ENCODE data around the gene IGF2BP2.

DNA sequence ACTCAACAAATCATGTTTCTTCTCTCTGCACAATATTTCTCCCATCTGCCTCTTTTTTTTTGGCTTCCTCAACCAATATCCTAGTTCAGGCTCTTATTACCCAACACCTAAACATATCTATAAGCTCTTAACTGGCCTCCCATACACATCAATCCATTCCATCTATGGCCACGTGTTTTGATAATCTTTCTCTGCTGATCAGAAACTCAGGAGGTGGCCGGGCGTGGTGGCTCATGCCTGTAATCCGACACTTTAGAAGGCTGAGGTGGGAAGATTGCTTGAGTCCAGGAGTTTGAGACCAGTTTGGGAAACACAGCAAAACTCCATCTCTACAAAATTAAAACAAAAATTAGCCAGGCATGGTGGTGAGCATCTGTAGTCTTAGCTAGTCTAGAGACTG is 68.4 kb downstream of the IGF2BP2 start:
- TF ChIP-seq, protein P1, sequence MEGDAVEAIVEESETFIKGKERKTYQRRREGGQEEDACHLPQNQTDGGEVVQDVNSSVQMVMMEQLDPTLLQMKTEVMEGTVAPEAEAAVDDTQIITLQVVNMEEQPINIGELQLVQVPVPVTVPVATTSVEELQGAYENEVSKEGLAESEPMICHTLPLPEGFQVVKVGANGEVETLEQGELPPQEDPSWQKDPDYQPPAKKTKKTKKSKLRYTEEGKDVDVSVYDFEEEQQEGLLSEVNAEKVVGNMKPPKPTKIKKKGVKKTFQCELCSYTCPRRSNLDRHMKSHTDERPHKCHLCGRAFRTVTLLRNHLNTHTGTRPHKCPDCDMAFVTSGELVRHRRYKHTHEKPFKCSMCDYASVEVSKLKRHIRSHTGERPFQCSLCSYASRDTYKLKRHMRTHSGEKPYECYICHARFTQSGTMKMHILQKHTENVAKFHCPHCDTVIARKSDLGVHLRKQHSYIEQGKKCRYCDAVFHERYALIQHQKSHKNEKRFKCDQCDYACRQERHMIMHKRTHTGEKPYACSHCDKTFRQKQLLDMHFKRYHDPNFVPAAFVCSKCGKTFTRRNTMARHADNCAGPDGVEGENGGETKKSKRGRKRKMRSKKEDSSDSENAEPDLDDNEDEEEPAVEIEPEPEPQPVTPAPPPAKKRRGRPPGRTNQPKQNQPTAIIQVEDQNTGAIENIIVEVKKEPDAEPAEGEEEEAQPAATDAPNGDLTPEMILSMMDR (IDR thresholded peaks at IDR 0.05), result no peak
- TF ChIP-seq TCF7L2 (IDR thresholded peaks at IDR 0.05; ENCODE audit: low read depth, low read length), result no peak
- TF ChIP-seq POLR2AphosphoS5 (IDR thresholded peaks at IDR 0.05; ENCODE audit: low read depth, low read length), result no peak
- TF ChIP-seq SIN3A (IDR thresholded peaks at IDR 0.05; ENCODE audit: borderline replicate concordance, insufficient read depth, low read depth, low read length), result no peak
- TF ChIP-seq, protein P2, sequence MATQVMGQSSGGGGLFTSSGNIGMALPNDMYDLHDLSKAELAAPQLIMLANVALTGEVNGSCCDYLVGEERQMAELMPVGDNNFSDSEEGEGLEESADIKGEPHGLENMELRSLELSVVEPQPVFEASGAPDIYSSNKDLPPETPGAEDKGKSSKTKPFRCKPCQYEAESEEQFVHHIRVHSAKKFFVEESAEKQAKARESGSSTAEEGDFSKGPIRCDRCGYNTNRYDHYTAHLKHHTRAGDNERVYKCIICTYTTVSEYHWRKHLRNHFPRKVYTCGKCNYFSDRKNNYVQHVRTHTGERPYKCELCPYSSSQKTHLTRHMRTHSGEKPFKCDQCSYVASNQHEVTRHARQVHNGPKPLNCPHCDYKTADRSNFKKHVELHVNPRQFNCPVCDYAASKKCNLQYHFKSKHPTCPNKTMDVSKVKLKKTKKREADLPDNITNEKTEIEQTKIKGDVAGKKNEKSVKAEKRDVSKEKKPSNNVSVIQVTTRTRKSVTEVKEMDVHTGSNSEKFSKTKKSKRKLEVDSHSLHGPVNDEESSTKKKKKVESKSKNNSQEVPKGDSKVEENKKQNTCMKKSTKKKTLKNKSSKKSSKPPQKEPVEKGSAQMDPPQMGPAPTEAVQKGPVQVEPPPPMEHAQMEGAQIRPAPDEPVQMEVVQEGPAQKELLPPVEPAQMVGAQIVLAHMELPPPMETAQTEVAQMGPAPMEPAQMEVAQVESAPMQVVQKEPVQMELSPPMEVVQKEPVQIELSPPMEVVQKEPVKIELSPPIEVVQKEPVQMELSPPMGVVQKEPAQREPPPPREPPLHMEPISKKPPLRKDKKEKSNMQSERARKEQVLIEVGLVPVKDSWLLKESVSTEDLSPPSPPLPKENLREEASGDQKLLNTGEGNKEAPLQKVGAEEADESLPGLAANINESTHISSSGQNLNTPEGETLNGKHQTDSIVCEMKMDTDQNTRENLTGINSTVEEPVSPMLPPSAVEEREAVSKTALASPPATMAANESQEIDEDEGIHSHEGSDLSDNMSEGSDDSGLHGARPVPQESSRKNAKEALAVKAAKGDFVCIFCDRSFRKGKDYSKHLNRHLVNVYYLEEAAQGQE (IDR thresholded peaks at IDR 0.05; ENCODE audit: insufficient read depth in 1 of 2, low read depth in 2 of 2, low read length in 1 of 2), result no peak
